ENCODE results near the gene GPR173. TPM values are rescaled to one million over a fixed set of nuclear protein-coding genes. Genes with fewer than 3 reads are reported as not detected.

The GPR173 gene
- total RNA-seq, 1 donor from 2014 or later: 7.9 TPM

- Mint-ChIP-seq H3K27ac (ENCODE audit: unreplicated experiment) (no peak overlapping the region), H3K4me1 (ENCODE audit: low read depth) (no peaks in the 10 kb centered on the region), H3K36me3 (ENCODE audit: low read depth) (no peaks in the 10 kb centered on the region), H3K9me3 (ENCODE audit: low read depth) (peaks cover 2% of the 10 kb centered on the region), H3K4me3 (ENCODE audit: unreplicated experiment) (no peak overlapping the region), H3K27me3 (ENCODE audit: low read depth) (peaks cover 20% of the 10 kb centered on the region)
- no peak for DNase-seq (ENCODE audit: low spot score)
- TF ChIP-seq CTCF (IDR thresholded peaks at IDR 0.05): peak; percentile 43
Measured at GRCh38 chrX:53018627-53019026, 30.0 kb upstream of the GPR173 start.

DNA sequence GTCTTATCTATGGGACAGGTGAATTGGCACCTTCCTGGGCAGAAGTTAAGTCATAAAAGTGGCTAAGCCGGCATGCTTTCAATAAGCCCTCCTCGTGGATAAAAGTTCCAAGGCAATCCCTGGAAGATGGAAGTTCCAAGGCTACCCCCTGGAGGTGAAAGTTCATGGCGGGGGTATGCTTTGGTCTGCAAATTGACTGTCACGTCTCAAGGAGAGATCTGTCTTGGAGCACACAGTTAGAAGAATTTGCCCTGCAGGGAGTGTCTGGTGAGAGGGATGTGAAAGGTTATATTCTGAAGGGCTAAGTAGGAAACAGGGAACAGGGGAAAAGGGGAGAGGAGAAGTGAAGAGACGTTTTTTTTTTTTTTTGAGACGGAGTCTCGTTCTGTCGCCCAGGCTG lies 26.2 kb upstream of the GPR173 start:
- Mint-ChIP-seq H3K4me3 (ENCODE audit: unreplicated experiment) (no peak overlapping the region), H3K4me1 (ENCODE audit: low read depth) (no peaks in the 10 kb centered on the region), H3K36me3 (ENCODE audit: low read depth) (no peaks in the 10 kb centered on the region), H3K27ac (ENCODE audit: unreplicated experiment) (no peak overlapping the region), H3K27me3 (ENCODE audit: low read depth) (peaks cover 20% of the 10 kb centered on the region), H3K9me3 (ENCODE audit: low read depth) (peaks cover 2% of the 10 kb centered on the region)
- DNase-seq (ENCODE audit: low spot score): no peak
- TF ChIP-seq CTCF (IDR thresholded peaks at IDR 0.05): no peak

DNA sequence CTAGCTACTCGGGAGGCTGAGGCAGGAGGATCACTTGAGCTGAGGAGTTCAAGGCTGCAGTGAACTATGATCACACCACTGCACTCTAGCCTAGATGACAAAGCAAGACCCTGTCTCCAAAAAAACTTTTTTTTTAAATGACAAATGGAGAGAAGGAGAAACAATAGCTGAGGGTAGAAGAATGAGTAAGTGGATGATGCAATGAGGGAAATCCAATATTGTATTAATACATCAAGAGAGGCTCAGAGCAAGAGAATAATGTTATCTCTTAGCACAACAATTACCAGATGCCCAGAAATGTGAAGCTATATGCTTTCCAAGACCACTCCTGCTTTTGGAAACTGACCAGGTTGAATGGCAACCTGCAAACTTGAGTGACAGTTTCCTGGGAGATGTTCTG lies 19.9 kb upstream of the GPR173 start:
- Mint-ChIP-seq H3K4me1 (ENCODE audit: low read depth) (no peaks in the 10 kb centered on the region), H3K27me3 (ENCODE audit: low read depth) (no peaks in the 10 kb centered on the region), H3K4me3 (ENCODE audit: unreplicated experiment) (no peak overlapping the region), H3K36me3 (ENCODE audit: low read depth) (no peaks in the 10 kb centered on the region), H3K9me3 (ENCODE audit: low read depth) (no peaks in the 10 kb centered on the region), H3K27ac (ENCODE audit: unreplicated experiment) (no peak overlapping the region)
- no peak for DNase-seq (ENCODE audit: low spot score)
- TF ChIP-seq CTCF (IDR thresholded peaks at IDR 0.05): no peak

GRCh38 chrX:53031380-53031779 lies 17.2 kb upstream of the GPR173 start:
- H3K9me3 Mint-ChIP-seq (ENCODE audit: low read depth): peaks cover 2% of the 10 kb centered on the region
- TF ChIP-seq CTCF (IDR thresholded peaks at IDR 0.05): no peak
- H3K27ac Mint-ChIP-seq (ENCODE audit: unreplicated experiment): no peak overlapping the region
- H3K4me3 Mint-ChIP-seq (ENCODE audit: unreplicated experiment): no peak overlapping the region
- no peak for DNase-seq (ENCODE audit: low spot score)
- H3K36me3 Mint-ChIP-seq (ENCODE audit: low read depth): no peaks in the 10 kb centered on the region
- H3K27me3 Mint-ChIP-seq (ENCODE audit: low read depth): peaks cover 5% of the 10 kb centered on the region
- no peaks in the 10 kb centered on the region for H3K4me1 Mint-ChIP-seq (ENCODE audit: low read depth)

DNA sequence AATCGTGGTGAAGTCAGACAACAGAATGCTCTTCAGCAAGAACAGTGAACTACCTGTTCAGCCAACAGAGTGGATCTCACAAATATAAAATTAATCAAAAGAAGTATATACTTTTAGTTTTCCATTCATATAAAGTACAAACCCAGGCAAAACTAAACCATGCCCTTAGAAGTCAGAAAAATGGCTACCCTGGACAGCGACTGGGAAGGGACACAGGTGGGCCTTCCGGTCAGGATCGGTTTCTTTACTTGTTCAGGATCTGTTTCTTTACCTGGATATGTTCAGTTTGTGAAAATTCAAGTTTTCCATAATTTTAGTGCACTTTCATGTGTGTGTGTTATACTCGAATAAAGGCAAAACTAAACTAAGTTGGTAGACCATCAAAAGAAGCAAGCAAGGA lies 12.4 kb upstream of the GPR173 start:
- no peak for DNase-seq (ENCODE audit: low spot score)
- Mint-ChIP-seq H3K36me3 (ENCODE audit: low read depth) (no peaks in the 10 kb centered on the region), H3K27me3 (ENCODE audit: low read depth) (peaks cover 12% of the 10 kb centered on the region), H3K4me3 (ENCODE audit: unreplicated experiment) (no peak overlapping the region), H3K4me1 (ENCODE audit: low read depth) (no peaks in the 10 kb centered on the region), H3K9me3 (ENCODE audit: low read depth) (peaks cover 6% of the 10 kb centered on the region), H3K27ac (ENCODE audit: unreplicated experiment) (no peak overlapping the region)
- TF ChIP-seq CTCF (IDR thresholded peaks at IDR 0.05): no peak
